Measurements from ENCODE around the gene PTPRG. TPM values are rescaled to one million over a fixed set of nuclear protein-coding genes. Genes with fewer than 3 reads are reported as not detected.
A peak's percentile ranks its signal among the peaks of the same experiment; 100 is the strongest.

The PTPRG gene
- total RNA-seq, 1 donor from 2014 or later = 77.2 TPM

DNA sequence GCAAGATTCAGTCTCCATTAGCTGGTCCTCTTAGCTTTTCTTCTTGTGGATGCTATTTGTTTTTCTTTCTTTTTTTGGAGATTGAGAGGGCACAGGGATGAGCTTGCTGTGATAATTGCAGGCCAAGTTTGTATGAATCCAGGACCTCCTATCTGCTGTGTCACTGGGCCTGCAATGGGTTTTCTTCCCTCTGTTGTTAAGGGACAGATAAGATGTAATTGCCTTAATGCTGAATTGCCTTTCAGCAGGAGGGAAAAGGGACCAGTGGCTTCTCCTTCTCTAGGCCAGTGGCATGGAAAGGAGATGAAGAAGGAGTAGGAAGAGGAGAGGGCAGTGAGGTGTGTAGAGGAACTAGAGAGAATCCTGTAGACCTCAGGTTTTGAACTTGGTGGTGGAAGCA is 29.9 kb downstream of the PTPRG start:
- Mint-ChIP-seq H3K9me3 (no peaks in the 10 kb centered on the region), H3K4me3 (no peak overlapping the region), H3K27ac (no peak overlapping the region), H3K36me3 (peaks cover 18% of the 10 kb centered on the region), H3K4me1 (ENCODE audit: unreplicated experiment) (peaks cover 34% of the 10 kb centered on the region), H3K27me3 (no peaks in the 10 kb centered on the region)
- TF ChIP-seq, protein P1, sequence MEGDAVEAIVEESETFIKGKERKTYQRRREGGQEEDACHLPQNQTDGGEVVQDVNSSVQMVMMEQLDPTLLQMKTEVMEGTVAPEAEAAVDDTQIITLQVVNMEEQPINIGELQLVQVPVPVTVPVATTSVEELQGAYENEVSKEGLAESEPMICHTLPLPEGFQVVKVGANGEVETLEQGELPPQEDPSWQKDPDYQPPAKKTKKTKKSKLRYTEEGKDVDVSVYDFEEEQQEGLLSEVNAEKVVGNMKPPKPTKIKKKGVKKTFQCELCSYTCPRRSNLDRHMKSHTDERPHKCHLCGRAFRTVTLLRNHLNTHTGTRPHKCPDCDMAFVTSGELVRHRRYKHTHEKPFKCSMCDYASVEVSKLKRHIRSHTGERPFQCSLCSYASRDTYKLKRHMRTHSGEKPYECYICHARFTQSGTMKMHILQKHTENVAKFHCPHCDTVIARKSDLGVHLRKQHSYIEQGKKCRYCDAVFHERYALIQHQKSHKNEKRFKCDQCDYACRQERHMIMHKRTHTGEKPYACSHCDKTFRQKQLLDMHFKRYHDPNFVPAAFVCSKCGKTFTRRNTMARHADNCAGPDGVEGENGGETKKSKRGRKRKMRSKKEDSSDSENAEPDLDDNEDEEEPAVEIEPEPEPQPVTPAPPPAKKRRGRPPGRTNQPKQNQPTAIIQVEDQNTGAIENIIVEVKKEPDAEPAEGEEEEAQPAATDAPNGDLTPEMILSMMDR (conservative IDR thresholded peaks at IDR 0.05) = no peak
- no peak for DNase-seq (ENCODE audit: extremely low spot score, unreplicated experiment)

- no peaks in the 10 kb centered on the region for H3K27me3 Mint-ChIP-seq
- no peak overlapping the region for H3K27ac Mint-ChIP-seq
- no peak for DNase-seq (ENCODE audit: extremely low spot score, unreplicated experiment)
- TF ChIP-seq, protein P1 (conservative IDR thresholded peaks at IDR 0.05) = no peak
- peaks cover 12% of the 10 kb centered on the region for H3K36me3 Mint-ChIP-seq
- peaks cover under 1% of the 10 kb centered on the region for H3K9me3 Mint-ChIP-seq
- H3K4me1 Mint-ChIP-seq (ENCODE audit: unreplicated experiment) = peaks cover 36% of the 10 kb centered on the region
- no peak overlapping the region for H3K4me3 Mint-ChIP-seq
These were observed 32.2 kb downstream of the PTPRG start for GRCh38 chr3:61593446-61594029.

DNA sequence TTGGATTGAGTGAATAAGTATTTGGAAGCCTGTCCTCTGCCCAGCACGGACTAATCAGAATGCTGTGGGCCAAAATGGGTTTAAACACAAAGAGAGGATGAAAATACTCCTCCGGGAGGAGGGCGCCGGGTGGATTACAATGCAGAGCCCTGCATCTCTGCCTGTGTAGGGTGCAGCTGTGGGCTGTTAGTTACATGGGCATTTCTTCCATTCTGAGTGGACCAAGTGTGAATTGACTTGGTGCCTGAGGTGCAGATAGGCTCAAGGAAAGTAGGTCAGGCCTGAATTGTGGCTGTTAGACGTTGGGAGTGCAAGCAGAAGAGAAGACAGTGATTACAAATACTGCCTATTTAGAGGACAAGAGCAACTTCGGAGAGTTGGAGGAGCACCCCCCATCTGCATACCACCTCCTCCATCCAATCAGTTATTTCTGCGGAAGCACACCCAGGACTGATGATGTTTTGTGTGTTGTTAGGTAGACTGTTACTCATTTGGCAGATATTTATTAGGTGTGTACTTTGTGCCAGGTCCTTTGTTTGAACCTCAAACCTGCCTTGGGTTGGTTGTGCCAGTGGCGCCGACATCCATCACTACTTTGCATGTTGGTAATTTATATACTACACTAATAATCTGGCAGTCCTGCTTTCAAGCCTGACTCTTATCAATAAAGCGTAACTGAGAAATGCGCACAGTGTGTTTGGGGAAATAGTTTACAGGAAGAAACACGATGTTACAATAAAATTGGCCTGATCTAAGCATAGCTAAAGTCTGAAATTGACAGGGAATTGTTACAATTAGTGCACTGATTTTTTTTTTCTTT is 33.0 kb downstream of the PTPRG start:
- peaks cover 36% of the 10 kb centered on the region for H3K4me1 Mint-ChIP-seq (ENCODE audit: unreplicated experiment)
- no peak overlapping the region for H3K27ac Mint-ChIP-seq
- H3K4me3 Mint-ChIP-seq = peak overlapping the region; percentile 26
- H3K36me3 Mint-ChIP-seq = peaks cover 11% of the 10 kb centered on the region
- peaks cover 4% of the 10 kb centered on the region for H3K9me3 Mint-ChIP-seq
- DNase-seq (ENCODE audit: extremely low spot score, unreplicated experiment) = no peak
- no peaks in the 10 kb centered on the region for H3K27me3 Mint-ChIP-seq
- TF ChIP-seq, protein P1 (conservative IDR thresholded peaks at IDR 0.05) = no peak

- Mint-ChIP-seq H3K4me3 (peak overlapping the region; percentile 26), H3K27ac (peak overlapping the region; percentile 5), H3K36me3 (peaks cover 6% of the 10 kb centered on the region), H3K4me1 (ENCODE audit: unreplicated experiment) (peaks cover 36% of the 10 kb centered on the region), H3K9me3 (peaks cover 4% of the 10 kb centered on the region), H3K27me3 (no peaks in the 10 kb centered on the region)
- TF ChIP-seq, protein P1 (conservative IDR thresholded peaks at IDR 0.05) = no peak
- no peak for DNase-seq (ENCODE audit: extremely low spot score, unreplicated experiment)
These were observed 33.6 kb downstream of the PTPRG start for GRCh38 chr3:61594964-61595285.

GRCh38 chr3:61595288-61595687 is 33.9 kb downstream of the PTPRG start:
- Mint-ChIP-seq H3K9me3 (peaks cover 4% of the 10 kb centered on the region), H3K4me3 (peak overlapping the region; percentile 26), H3K4me1 (ENCODE audit: unreplicated experiment) (peaks cover 36% of the 10 kb centered on the region), H3K27me3 (no peaks in the 10 kb centered on the region), H3K36me3 (peaks cover 6% of the 10 kb centered on the region), H3K27ac (peak overlapping the region; percentile 5)
- TF ChIP-seq, protein P1 (conservative IDR thresholded peaks at IDR 0.05) = no peak
- no peak for DNase-seq (ENCODE audit: extremely low spot score, unreplicated experiment)

All from type B pancreatic cell (in vitro differentiated cells).